Measurements from ENCODE around the gene R3HDM2.

The R3HDM2 gene

GRCh38 chr12:57240066-57240921 is 190.5 kb downstream of the R3HDM2 start:
- peak; percentile 11; the same call in 1 of the 2 replicates for TF ChIP-seq CTCF (IDR thresholded peaks at IDR 0.05)

- TF ChIP-seq CTCF (IDR thresholded peaks at IDR 0.05): no peak
These were observed 191.2 kb downstream of the R3HDM2 start for GRCh38 chr12:57239587-57240065.

- TF ChIP-seq CTCF (IDR thresholded peaks at IDR 0.05): peak; percentile 100
These were observed 191.8 kb downstream of the R3HDM2 start for GRCh38 chr12:57238854-57239554.

DNA sequence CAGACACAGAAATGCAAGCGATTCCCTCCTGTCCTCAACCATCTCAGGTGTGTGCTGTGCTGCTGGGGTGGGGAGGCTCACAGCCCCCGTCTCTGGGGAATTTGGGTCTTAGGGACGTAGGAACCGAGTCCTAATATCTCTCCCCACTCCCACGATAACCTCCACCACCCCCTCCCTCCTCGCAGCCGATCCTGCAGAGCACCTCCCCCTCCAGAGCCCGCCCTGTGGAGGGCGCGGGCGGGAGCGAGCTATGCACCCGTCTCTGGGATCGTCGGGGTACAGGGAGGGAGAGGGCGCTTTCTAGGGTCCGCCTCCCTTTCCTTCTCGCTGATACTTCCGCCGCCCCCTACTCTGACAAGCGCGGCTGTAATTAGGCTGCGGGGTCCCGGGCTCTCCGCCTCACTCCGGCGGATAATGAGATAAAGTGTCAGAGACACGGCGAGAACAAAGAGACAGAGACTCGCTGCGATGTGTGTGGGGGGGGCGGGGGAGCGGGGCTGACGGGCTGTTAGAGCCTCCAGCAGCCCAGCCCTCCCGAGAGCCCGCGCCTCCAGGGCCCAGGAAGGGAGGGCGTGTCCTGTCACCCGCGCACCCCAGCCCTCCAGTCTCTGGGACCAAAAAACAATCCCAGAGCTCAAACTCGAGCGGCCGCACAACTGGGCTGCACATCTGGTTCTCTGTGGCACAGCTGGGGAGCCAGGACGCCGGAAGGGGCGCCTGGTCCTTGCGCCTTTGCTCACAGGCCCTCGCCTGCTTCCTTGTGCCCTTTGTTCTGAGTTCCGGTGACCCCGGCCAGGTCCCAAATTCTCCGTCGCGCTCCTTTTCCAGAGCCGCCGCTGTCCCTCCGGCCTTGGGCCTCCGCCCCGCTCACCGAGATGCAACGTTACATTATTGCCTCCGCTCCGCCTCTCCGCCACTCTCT is 192.7 kb downstream of the R3HDM2 start:
- TF ChIP-seq CTCF (IDR thresholded peaks at IDR 0.05): no peak

DNA sequence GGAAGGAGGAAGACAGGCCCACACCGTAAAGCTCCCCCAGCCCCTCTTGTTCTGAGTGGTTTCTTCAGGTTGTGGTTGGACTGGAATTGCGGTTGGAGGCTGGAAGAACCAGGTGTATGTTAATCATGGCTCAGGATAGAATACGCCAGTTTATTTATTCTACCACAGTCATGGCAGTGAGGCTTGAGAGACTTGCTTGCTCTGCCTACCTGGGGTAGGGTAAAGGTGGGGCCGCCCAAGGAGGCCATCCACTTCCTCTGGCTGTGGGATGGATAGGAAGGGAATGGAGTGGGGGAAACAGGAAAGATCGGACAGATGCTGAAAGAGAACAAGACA is 193.3 kb downstream of the R3HDM2 start:
- TF ChIP-seq CTCF (IDR thresholded peaks at IDR 0.05): no peak

GRCh38 chr12:57236925-57237595 is 193.8 kb downstream of the R3HDM2 start:
- no peak for TF ChIP-seq CTCF (IDR thresholded peaks at IDR 0.05)
